GM21529 (cell line): ENCODE data around the gene PTPRD.
"Not testable (repeated sequence)": the region's sequence is repeated elsewhere in the genome, so short reads cannot be mapped to it uniquely, and the experiment has no call there.

Source experiments
- ATAC-seq: cut with Tn5 transposase; IDR thresholded peaks from one replicate; pipeline ENCODE4 v1.9.1; 2021; ENCODE audit not compliant: unreplicated experiment

The PTPRD gene

GRCh38 chr9:8713149-8713810 is 1899.5 kb downstream of the PTPRD start:
- ATAC-seq = no peak

DNA sequence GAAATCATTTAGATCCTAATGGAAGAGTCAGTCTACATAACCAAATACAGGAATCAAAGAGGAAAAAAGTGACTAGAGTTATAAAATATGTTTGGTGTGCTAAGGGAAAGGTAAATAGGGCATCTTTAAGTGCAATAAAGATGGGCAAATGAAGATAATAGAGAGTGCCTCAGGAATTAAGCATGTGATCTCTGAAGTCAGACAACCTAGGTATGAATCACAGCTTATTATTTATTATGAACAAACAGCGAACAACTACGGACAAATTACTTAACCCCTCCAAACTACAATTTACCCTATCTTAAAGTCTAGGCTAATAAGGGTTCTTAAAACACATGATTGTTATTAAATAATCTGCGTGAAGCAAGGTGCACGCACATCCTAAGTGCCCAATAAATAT is 1903.1 kb downstream of the PTPRD start:
- ATAC-seq = no peak

DNA sequence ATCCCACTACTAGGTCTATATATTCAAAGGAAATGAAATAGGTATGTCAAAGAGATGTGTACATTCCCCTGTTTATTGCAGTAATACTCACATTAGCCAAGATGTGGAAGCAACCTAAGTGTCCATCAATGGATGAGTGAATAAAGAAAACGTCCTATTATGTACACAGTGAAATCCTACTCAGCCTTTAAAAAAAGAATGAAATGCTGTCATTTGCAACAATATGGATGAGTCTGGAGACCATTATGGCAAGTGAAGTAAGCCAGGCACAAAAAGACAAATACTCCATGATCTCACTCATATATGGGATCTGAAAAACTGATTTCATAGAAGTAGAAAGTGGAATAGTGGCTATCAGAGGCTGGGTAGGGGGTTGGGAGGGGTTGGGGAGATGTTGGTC is 1904.1 kb downstream of the PTPRD start:
- ATAC-seq = no peak

DNA sequence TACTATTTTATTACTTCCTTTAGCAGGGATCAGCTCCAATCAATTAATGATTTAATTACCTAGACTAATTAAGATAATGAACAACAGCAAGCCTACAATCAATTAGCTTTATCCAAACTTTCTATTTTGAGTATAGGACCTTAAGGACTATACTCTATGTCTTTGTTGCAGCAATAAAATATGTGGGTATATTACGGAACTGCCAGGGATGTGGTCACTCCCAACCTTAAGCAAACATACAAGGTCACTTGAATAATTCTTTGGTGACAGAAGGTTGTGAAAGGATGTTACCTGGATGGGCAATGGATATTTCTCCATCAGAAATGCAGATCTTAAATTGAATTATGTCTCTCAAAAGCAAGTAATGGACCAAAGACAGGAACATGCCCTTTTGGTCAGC is 1905.8 kb downstream of the PTPRD start:
- ATAC-seq = no peak

- no peak for ATAC-seq
These were observed 1906.3 kb downstream of the PTPRD start for GRCh38 chr9:8706531-8706930.

DNA sequence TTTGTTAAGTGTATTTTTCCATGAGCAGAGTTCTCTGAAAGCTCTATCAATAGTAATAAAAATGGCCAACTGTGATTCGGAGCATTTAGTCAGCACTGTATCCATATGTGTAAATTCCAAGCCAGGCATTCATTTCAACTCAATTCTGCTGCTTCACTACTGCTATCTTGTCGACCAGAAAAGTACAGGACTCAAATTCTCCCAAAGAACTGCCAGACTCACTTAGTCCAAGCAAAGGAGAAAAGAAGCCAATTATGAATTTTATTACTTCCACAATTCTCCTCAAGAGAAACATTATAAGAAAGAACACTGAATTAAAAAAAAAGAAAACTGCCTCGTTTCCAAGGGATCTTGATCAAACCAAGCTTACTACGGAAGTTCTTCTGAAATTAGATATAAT is 1906.9 kb downstream of the PTPRD start:
- ATAC-seq = no peak

- no peak for ATAC-seq
These were observed 1908.9 kb downstream of the PTPRD start for GRCh38 chr9:8703904-8704303.

DNA sequence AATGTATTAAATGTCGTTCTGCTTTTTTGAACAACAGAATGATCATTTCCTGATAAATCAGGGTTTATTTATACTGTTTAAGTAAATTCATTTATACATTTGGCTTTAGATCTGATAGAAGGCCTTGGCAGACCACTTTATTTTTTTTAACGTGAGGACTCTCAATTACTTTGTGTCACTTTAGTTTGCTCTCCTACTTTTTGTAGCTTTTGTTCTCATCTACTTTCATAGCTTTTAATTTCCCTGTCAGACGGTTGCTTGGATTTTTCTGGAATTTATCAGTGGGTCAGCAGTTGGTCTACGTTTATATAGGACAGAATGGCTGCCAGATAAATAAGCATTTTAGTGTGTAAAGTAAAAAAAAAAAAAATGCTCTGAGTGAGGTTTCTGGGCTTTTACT is 1910.9 kb downstream of the PTPRD start:
- no peak for ATAC-seq

DNA sequence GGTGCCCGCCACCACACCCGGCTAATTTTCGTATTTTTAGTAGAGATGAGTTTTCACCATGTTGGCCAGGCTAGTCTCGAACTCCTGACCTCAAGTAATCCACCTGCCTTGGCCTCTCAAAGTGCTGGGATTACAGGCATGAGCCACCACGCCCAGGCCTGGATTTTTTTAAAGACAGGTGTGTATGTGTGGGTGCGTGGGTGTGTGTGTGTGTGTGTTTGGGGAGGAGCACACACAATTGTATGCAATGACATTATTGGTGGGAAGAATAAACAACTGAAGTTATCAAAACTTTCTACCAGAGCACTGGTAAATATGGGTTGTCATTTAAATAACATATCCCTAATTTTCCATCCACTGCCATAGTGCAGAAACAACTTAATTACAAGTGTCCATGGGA is 1915.2 kb downstream of the PTPRD start:
- ATAC-seq = not testable (repeated sequence)

GRCh38 chr9:8696516-8696915 is 1916.3 kb downstream of the PTPRD start:
- ATAC-seq = no peak

DNA sequence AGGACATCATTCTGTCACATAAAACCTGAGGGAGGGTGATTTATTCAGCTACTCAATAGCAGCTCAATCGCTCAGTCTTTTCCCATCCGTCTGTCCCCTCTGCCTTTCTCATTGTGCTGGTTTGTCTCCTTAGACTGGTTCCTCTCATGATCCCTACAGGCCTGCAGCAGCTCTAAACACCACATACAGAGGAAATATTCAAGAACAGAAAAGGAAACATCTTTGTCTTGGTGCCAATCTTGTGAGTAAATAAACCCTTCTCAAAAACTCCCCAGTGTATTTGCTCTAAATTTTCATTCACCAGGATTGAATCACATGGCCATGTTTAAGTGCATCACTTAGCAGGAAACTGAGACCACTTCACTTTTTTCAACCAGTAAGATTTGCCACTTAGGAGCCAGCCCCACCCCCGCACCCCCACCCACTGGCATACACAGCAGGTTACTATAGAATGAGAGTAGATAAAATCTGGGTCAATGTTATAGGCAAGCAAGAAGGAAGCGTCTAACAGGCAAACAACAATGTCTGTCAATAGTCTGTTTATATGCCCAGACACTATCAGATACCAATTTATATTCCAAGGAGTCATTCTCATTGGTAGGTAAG is 1917.7 kb downstream of the PTPRD start:
- ATAC-seq = no peak

- ATAC-seq = no peak
These were observed 1919.3 kb downstream of the PTPRD start for GRCh38 chr9:8693464-8693863.

- ATAC-seq = no peak
These were observed 1926.3 kb downstream of the PTPRD start for GRCh38 chr9:8686516-8686915.

GRCh38 chr9:8685825-8686224 is 1927.0 kb downstream of the PTPRD start:
- ATAC-seq = no peak

GRCh38 chr9:8684978-8685708 is 1927.7 kb downstream of the PTPRD start:
- ATAC-seq = no peak

DNA sequence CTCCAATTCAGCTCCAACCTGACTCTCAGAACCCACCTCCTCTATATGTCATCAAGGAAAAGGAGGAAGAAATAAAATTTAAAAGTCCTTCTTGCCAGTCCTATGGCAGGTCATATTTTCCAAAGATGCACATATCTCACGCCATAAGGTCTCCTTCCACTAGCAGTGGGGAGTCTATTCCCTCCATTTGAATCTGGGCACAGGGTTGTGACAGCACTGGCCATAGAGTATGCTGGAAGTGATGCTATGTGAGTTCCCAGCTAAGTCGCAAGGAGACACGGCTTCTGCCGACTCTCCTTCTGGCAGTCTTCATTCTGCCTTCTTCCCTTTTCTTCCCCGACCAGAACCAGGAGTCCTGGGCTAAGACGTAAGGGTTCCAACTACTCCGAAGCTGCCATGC is 1929.3 kb downstream of the PTPRD start:
- no peak for ATAC-seq

GRCh38 chr9:8680658-8681057 is 1932.1 kb downstream of the PTPRD start:
- no peak for ATAC-seq

DNA sequence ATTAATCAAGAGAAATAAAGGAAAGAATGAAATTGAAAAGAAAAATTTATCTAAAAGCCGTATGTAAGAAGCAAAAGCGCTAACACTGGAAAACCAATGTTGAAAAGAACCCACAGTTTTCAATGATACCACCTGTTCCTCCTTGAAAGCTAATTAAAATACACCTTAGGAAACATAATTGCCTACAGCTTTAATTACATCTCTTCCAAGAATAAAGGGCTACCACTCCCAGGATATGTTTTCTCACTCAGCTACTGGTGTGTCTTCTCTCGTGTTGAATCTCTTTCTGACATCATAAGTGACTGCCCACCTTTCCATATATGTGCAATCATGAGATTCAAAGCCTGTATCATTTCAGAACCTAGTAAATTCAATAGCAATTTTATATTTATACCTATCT is 1932.6 kb downstream of the PTPRD start:
- no peak for ATAC-seq

DNA sequence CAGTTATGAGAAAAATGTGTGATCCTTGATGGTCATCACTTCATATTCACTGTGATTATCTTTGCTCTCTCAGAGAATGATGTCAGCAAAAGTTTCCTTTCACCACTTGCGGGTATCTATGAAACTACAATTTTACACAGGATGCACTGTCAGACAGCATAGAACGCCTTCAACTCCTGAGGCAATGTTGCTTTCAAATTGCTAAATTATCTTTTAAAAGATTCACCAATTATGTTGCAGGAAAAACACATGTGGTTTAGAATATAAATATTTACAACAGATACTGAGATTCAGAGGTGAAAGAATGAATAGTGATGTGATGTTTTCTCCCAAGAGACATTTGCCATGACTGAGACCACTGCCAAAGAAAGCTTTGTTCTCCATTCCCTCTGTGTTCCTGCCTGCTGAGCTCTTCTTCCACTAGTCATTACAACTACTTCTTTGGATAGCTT is 1933.4 kb downstream of the PTPRD start:
- ATAC-seq = no peak

DNA sequence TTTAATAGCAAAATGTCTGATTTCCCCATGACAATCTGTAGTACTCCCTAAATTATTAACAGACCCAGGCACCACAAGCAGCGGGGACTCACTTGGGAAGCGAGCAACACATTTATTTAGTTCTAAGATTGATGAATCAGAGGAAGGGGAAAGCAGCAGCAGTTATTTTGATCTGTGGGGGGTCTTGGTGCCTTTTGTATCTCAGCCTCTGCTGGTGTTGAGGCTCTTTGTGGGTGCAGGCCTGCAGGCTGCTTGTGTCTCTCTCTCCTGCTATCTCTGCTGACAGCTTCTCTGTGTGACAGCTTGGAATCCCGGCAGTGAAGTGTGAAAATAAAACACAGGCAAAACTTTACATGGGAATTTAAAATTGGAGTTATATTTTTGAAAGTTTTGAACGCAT is 1935.1 kb downstream of the PTPRD start:
- ATAC-seq = no peak

DNA sequence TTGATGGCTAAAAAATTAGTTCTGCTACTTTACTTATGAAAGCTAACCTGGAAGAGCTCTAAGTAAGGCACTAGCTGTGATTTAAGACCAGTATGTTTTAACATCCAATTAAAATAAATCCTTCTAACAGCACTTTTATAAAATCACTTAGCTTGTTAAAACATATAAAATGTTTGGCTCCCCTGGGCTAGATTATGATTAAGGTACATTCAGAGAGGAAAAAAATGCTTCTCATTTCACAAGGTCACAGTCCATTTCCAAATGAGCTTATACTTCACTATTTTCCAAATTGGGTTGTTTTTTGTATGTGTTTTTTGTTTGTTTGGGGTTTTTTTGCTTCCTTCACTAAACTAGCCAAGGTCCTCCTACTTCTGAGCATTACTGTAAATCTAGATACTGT is 1938.3 kb downstream of the PTPRD start:
- ATAC-seq = no peak

DNA sequence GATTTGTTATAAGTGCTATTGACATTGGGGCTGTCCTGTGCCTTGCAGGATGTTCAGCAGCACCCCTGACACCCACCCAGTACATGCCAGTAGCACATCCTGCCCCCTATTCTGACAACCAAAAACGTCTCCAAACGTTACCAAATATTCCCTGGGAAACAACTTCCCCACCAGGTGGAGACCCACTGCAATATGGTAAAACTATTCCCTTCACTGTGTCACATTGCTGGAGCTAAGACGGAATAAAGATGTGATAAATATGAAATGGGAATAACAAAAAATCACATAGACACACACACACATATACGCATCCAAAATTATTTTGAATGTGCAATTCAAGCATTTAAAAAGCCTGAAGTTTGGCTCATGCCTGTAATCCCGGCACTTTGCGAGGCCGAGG is 1939.0 kb downstream of the PTPRD start:
- no peak for ATAC-seq
